Chondrocyte (in vitro differentiated cells): ENCODE results near the gene ADGRG4. TPM values are rescaled to one million over a fixed set of nuclear protein-coding genes. Genes with fewer than 3 reads are reported as not detected.

Experiments used
- DNase-seq: peaks from one replicate; pipeline ENCODE4 v3.0.0; 2021; ENCODE audit warnings: mixed read lengths, low spot score
- H3K27ac Mint-ChIP-seq: one replicate; pipeline ENCODE4 v1.8.0; 2021; ENCODE audit warnings: mild to moderate bottlenecking, moderate library complexity, mixed read lengths; ENCODE audit not compliant: unreplicated experiment
- H3K27me3 Mint-ChIP-seq: 2 replicates; pipeline ENCODE4 v1.8.0; 2021; ENCODE audit warnings: low read depth, mixed read lengths
- H3K36me3 Mint-ChIP-seq: 2 replicates; pipeline ENCODE4 v1.8.0; 2021; ENCODE audit warnings: low read depth, mixed read lengths
- H3K4me1 Mint-ChIP-seq: 2 replicates; pipeline ENCODE4 v1.8.0; 2021; ENCODE audit warnings: low read depth, mild to moderate bottlenecking, mixed read lengths
- H3K4me3 Mint-ChIP-seq: one replicate; pipeline ENCODE4 v1.8.0; 2021; ENCODE audit warnings: mild to moderate bottlenecking, moderate library complexity, mixed read lengths; ENCODE audit not compliant: unreplicated experiment
- H3K9me3 Mint-ChIP-seq: 2 replicates; pipeline ENCODE4 v1.8.0; 2021; ENCODE audit warnings: low read depth, mixed read lengths
- total RNA-seq: library from RNA; stranded (reverse); gene quantifications from 3 replicates; pipeline ENCODE4 v1.2.1, GENCODE V29; 2021
- TF ChIP-seq, protein P1 (sequence below): fragments of 200-600 bp; sonication (generic); IDR thresholded peaks from 2 replicates; pipeline ENCODE4 v1.5.0; 2021; ENCODE audit warnings: antibody characterized with exemption, mild to moderate bottlenecking, moderate library complexity

ADGRG4 gene
- total RNA-seq, 1 donor from 2014 or later, result 0.30 TPM

DNA sequence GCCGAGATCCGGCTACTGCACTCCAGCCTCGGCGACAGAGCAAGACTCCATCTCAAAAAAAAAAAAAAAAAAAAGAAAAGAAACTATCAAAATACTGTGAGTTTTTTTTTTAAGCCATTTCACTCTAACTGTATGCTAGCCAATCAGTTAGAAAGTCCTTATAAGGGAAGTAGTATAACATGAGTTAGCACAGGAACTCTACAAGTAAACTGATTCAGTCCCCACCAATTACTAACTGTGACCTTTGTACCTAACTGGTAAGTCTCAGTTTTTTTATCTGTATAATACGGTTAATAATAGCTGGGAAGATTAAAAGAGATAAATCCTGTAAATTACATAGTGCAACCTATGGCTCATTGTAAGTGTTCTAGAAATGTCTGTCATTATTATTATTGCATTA is 151.9 kb downstream of the ADGRG4 start:
- H3K9me3 Mint-ChIP-seq, result no peaks in the 10 kb centered on the region
- no peak overlapping the region for H3K4me3 Mint-ChIP-seq
- DNase-seq, result no peak
- no peaks in the 10 kb centered on the region for H3K36me3 Mint-ChIP-seq
- H3K27ac Mint-ChIP-seq, result no peak overlapping the region
- TF ChIP-seq, protein P1, sequence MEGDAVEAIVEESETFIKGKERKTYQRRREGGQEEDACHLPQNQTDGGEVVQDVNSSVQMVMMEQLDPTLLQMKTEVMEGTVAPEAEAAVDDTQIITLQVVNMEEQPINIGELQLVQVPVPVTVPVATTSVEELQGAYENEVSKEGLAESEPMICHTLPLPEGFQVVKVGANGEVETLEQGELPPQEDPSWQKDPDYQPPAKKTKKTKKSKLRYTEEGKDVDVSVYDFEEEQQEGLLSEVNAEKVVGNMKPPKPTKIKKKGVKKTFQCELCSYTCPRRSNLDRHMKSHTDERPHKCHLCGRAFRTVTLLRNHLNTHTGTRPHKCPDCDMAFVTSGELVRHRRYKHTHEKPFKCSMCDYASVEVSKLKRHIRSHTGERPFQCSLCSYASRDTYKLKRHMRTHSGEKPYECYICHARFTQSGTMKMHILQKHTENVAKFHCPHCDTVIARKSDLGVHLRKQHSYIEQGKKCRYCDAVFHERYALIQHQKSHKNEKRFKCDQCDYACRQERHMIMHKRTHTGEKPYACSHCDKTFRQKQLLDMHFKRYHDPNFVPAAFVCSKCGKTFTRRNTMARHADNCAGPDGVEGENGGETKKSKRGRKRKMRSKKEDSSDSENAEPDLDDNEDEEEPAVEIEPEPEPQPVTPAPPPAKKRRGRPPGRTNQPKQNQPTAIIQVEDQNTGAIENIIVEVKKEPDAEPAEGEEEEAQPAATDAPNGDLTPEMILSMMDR, result no peak
- H3K27me3 Mint-ChIP-seq, result no peaks in the 10 kb centered on the region
- no peaks in the 10 kb centered on the region for H3K4me1 Mint-ChIP-seq

DNA sequence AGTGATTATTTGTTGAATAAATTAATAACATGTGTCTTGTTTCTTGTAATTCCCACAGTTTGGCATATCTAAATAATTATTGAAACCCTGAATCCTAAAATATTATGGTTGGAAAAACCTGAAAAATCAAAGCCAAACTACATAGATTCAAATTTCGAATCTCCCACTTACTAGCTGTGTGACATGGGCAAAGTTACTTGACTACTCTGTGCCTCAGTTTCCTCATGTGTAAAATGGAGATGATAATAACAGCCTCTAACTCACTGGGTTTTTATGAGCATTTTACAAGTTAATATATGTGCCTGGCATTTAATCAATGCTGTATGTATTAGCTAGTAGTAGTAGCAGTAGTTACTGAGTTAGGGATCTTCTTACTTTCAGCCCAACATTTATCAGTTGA is 152.4 kb downstream of the ADGRG4 start:
- Mint-ChIP-seq H3K4me3 (no peak overlapping the region), H3K4me1 (no peaks in the 10 kb centered on the region), H3K27ac (no peak overlapping the region), H3K27me3 (no peaks in the 10 kb centered on the region), H3K36me3 (no peaks in the 10 kb centered on the region), H3K9me3 (no peaks in the 10 kb centered on the region)
- TF ChIP-seq, protein P1, result no peak
- DNase-seq, result no peak

DNA sequence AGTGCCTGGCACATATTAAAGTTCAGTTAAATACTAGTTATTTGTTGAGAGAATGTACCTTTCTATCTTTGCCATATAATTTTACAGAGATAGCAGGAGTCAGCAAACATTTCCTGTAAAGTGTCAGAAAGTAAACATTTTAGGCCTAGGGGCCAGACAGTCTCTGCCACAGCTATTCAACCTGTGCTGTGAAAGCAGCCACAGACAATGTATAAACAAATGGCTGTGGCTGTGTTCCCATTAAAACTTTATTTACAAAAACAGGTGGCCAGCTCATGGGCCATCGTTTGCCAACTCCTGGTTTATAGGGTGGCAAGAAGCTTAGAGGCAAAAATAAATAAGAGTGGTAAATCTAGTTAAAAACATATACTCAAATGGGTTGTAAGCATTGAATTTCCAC is 153.0 kb downstream of the ADGRG4 start:
- H3K36me3 Mint-ChIP-seq, result no peaks in the 10 kb centered on the region
- no peaks in the 10 kb centered on the region for H3K4me1 Mint-ChIP-seq
- TF ChIP-seq, protein P1, result no peak
- H3K4me3 Mint-ChIP-seq, result no peak overlapping the region
- H3K9me3 Mint-ChIP-seq, result no peaks in the 10 kb centered on the region
- no peak overlapping the region for H3K27ac Mint-ChIP-seq
- no peak for DNase-seq
- H3K27me3 Mint-ChIP-seq, result no peaks in the 10 kb centered on the region

DNA sequence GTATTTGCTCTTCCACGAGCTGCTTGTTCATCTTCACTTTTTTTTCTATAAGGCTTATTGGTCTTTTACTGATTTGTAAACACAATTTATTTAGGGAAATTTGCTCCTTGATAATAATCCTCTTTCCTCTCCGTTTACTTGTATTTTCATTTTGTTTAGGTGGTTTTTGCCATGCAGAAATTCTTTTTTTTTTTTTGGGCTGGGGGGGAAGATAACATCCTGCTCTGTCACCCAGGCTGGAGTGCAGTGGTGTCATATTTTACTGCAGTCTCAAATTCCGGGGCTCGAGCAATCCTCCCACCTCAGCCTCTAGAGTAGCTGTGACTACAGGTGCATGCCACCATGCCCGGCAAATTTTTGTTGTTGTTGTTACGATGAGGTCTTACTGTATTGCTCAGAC is 155.4 kb downstream of the ADGRG4 start:
- H3K36me3 Mint-ChIP-seq, result no peaks in the 10 kb centered on the region
- H3K9me3 Mint-ChIP-seq, result no peaks in the 10 kb centered on the region
- TF ChIP-seq, protein P1, result no peak
- no peak overlapping the region for H3K4me3 Mint-ChIP-seq
- H3K27ac Mint-ChIP-seq, result no peak overlapping the region
- no peaks in the 10 kb centered on the region for H3K27me3 Mint-ChIP-seq
- no peaks in the 10 kb centered on the region for H3K4me1 Mint-ChIP-seq
- no peak for DNase-seq

DNA sequence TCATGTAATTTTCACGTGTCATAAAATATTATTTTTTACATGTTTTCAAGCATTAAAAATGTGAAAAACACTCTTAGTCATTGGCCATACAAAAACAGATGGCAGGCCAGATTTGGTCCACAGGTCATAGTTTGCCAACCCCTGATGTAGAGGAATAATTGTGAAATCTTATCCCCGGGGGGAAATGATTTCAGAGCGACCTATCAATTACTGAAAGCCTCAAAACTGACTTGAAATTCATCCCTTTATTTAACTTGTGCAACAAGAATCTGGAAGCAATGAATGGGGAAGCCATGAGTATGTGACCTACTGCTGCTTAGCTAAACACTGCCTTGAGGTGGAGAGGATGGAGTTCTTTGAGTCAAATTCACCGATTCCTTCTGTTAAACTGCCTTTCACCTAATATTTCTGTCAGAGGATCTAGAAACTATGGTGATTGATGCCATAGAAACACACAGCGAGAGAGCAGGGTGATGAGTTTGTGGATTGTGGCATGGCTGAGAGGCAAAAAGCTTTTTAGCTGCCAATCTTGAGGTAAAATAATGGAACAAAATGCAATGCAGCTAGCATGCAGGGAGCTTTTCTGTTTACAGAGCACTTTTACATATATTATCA is 156.6 kb downstream of the ADGRG4 start:
- H3K9me3 Mint-ChIP-seq, result no peaks in the 10 kb centered on the region

More for the DNA sequence above, 156.6 kb downstream of the ADGRG4 start:
- Mint-ChIP-seq H3K27me3 (no peaks in the 10 kb centered on the region), H3K27ac (no peak overlapping the region), H3K36me3 (no peaks in the 10 kb centered on the region), H3K4me1 (no peaks in the 10 kb centered on the region), H3K4me3 (no peak overlapping the region)
- DNase-seq, result no peak
- TF ChIP-seq, protein P1, result no peak
